Hematopoietic multipotent progenitor cell treated with erythropoietin and hydrocortisone succinate and interleukin-3 and kit ligand, for 6 days (in vitro differentiated cells): Measurements from ENCODE around the gene LAMA5.
"Not testable (repeated sequence)": the region's sequence is repeated elsewhere in the genome, so short reads cannot be mapped to it uniquely, and the experiment has no call there.

Experiments used
- DNase-seq: peaks from one replicate; pipeline ENCODE4 v3.0.0-alpha.2; 2015

LAMA5 gene

DNA sequence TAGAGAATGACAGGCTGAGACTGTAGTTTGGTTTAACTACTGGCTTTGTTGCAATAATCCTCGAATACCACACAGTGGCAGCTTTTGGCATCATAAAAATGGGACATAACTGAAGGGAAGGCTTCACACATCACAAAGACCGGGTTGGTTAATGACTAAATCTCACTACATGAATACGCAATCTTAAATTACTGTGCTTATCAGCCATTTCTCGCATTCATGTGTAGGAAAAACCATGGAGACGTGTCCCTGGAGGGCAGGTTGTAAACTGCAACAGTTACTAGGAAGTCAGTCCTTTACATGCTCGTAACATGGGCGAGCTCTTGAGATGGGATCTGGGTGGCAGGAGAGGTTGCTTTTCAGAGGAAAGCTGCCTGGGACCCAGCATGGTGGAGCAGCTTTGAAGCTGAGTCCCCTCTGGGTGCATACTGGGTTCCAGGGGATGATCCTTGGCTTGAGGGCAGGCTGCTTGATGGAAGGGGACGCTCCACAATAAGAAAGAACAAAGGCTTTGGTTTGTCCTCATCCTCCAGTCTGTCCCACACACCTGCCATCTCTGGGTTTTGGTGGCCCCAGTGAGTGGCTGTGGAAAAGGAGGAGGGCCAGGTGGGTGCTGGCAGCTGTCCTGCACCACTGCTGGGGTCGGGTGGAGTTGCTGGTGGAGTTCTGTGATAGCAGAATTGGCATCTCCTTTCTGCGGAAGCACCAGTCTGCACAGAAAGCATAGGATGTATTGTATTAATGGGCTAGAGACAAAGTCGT lies 21.9 kb upstream of the LAMA5 start:
- DNase-seq, result peak; percentile 53

DNA sequence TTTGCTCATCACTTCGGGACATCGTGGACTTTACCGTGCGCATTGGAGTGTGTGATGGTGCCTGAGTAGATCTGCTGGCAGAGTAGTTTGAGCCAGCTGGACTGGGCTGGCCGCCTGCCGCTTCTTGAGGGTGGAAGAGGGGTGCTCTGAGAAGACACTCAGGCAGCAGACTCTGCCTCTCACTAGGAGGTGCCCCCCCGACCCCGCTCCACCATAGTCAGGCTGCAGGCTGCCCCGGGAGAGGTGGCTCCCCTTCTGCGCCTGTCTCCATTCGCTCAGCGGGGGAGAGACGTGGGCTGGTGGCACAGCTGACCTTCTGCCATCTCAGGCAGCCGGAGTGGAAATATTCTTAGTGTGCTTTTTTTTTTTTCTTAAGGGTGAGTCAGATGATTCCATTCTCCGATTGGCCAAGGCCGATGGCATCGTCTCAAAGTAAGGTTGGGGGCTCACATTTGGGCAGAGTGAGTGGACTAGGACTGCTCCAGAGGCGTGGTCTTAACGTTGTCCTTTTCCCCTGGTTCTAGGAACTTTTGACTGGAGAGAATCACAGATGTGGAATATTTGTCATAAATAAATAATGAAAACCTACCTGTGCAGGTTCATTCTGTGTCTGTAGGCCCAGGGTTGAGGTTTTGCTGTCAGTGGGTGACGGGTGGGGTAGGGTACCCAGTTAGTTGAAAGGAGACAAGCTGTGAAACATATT lies 21.0 kb upstream of the LAMA5 start:
- no peak for DNase-seq

DNA sequence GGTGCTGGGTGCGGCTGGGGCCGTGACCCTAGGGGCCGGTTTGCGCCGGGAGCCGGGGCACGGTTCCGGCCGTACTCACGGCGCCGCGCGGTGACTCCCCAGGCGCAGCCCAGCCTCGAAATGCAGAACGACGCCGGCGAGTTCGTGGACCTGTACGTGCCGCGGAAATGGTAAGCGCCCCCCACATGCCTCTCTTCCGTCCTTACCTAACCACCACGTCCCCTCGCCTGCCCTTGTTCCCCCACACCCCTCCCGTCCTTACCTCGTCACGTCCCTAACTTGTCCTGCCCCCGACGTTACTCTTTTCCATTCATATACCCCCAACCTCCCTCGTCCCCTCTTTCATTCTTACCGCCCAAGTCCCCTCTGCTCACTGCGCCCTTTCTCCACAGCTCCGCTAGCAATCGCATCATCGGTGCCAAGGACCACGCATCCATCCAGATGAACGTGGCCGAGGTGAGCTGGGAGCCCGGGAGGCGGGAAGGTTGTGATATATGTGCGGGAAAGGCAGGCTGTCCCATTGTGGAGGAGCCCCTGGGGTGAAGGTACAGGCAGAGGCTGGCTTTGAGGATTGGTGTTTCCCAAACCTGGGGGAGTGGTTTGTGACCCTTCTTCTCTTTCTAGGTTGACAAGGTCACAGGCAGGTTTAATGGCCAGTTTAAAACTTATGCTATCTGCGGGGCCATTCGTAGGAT lies 20.3 kb upstream of the LAMA5 start:
- DNase-seq, result peak; percentile 26

DNA sequence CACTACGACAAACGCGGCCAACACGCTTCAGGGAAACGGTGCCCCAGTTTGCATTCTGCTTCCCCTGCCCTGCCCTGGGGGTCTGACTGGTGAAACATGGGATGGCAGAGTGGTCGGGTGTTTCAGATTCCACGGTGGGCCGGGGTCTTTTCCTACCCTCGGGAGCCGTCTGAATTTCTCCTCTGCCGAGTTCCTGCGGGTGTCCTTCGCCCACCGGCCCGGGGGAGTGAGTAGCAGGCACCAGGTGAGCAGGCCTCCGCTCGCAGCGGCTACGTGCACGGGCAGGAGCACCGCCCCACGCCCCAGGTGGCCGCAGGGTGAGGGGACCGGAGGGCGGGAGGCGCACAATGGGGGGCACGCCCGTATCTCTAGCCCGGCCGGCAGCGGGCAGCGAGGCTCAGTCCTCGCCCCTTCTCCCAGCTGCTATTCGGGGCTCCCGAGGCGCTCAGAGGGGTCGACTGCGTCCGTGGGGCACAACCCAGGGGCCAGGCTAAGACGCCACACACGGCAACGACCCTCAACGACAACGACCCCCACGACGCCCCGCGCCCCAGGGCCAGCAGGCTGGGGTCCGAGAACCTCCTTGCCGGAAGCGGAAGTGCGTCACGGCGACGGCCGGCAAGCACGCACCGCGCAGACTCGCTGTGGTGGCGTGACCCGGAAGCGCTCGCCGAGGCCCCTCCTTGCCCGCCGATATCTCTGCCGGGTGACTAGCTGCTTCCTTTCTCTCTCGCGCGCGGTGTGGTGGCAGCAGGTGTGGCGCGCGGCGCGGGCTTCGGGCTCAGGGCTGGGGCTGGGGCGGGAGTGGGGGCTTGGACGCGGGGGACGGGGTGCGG lies 19.5 kb upstream of the LAMA5 start, which contains the start of gene RPS21:
Gene RPS21, plus strand, starts transcription at position 721 of the 836 bp plus-strand sequence. CDS start 236 bp downstream, outside the sequence.
- peak; percentile 97 for DNase-seq

DNA sequence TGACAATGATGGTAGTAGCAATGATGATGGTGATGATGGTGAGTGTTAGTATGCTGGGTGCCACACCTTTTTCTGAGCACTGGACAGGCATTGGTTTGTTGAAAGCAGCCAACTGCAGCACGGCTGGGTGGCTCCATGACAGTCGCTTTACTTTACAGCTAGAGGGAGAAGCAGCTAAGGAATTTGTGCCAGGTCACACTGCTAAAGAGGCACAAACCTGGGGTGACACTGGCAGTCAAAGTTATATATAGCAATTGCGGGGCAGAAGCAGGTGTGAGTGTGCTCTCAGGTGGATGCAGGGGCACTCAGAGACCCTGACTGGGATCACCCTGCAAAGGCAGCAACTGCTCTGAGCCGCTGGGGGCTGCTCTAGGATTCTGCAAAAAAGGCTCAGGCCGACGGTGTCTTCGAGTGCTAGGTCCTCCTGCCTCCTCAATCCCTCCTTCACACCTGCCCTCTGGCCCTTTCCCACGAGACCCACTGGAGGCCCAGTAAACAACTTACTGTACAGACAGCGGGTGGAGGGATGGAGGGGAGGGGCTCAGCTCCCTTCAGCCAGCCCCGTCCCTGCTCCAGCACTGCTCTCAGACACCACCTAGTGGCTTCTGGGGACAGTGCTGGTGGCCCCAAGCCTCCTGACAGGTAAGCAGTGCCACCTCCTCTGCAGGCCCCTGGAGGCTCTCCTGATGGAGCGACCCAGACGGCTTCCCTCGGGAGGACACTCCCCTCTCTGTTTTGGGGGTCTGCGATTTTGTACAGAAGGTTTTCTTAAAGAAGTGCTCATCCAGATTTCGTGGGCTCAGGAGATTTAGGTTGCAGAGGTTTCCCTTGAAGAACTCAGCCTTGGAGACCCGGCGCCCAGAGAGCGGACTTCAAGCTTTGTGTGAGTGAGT lies 15.4 kb upstream of the LAMA5 start:
- peak; percentile 89 for DNase-seq

DNA sequence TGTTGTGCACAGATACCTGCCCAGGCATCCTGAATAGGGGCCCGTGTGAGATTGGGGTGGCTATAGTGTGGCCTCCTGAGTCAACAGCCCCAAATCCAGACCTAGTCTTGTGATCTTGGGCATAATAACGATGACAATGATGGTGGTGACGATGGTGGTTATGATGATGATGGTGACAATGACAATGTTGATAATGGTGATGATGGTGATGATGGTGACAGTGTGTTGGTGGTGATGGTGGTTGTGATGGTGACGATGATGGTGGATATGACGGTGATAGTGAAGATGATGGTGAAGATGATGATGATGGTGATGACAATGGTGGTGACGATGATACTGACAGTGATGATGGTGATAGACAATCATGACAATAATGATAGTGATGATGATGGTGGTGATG lies 14.7 kb upstream of the LAMA5 start:
- DNase-seq, result no peak

DNA sequence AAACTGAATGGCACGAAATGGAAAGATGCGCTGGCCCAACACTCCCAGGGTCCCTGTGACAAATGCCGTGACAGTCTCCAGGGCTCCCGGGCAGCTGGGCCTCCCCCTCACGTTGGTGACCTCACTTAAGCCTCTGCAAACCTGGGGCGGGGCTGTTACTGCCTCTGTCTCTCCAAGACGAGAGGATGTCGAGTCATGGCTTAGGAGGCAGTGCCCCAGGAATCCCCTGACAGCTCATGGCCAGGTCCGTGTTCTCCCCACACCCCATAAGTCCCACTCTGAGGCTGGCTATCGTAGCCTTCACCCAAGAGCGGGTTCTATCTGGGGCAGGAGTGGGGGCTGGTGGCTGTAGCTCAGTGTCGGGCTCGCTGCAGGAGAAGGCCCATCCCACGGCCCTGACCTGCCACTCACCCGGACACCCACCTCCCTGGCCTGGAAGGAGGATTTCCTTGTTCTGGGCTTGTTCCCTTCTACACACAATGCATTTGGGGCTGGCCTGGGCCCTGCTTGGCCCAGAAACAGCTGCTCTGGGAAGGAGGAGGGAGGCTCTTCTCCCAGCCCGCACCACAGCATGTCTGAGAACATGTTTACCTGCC lies 14.2 kb upstream of the LAMA5 start:
- peak; percentile 62 for DNase-seq

DNA sequence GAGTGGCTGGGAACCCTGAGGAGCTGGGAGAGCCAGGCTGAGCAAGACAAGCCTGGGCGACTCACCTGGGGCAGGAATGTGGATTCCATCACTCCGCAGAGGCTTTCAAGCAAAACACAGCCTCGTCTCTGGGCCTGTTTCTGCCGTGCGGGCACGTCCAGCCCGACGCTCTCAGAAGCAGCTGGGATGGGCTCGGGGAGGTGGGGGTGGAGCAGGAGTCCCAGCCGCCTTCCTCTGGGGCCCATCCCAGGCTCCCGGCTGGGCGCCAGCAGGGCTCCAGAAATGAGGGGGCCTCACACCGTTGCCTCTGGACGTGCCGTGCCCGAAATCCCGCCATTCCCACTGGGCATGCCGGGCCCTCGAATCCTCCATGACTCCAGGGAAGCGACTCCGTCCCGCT lies 11.1 kb upstream of the LAMA5 start:
- no peak for DNase-seq

DNA sequence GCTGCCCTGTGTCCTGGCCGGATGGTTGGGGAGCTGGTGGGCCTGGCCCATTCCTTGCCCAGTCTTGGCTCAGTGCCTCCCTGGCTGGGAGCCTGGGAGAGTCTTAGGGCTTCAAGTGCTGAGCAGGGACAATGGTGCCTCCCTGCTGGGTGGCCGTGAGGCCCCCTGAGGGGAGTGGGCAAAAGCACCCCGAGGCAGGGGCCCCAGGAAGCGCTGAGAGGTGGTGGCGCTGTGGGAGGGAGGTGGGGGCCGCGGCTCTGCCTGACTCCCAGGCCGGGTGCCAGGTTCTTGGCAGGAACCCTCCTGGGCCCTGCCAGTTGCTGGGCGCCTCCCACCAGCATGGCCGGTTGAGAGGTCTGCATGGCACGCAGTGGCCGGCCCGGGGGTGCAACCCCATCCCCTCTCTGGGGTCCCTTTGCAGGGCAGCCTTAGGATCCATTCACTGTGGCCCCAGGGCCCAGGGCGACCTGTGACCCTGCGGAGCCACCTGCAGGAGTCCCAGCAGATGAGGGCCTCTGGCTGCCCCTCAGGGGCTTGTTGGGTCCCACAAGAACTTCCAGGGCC lies 10.6 kb upstream of the LAMA5 start:
- DNase-seq, result no peak

DNA sequence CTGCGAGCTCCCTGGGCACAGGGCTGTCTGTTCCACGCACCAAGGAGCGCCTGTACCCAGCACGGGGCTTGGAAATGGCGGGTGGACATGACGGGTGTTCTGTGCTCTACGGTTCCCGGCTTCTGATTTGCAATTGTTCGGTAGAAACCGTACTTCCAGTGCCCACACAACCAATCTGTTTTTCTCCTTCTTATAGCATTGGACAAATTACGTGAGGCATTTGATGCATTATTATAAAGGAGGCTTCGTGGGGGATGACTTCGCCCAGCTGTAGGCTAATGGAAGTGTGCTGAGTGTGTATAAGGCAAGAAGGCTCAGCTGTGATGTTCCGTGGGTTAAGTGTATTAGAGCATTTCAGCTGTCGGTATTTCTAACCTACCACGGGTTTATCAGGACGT lies 10.0 kb upstream of the LAMA5 start:
- no peak for DNase-seq

DNA sequence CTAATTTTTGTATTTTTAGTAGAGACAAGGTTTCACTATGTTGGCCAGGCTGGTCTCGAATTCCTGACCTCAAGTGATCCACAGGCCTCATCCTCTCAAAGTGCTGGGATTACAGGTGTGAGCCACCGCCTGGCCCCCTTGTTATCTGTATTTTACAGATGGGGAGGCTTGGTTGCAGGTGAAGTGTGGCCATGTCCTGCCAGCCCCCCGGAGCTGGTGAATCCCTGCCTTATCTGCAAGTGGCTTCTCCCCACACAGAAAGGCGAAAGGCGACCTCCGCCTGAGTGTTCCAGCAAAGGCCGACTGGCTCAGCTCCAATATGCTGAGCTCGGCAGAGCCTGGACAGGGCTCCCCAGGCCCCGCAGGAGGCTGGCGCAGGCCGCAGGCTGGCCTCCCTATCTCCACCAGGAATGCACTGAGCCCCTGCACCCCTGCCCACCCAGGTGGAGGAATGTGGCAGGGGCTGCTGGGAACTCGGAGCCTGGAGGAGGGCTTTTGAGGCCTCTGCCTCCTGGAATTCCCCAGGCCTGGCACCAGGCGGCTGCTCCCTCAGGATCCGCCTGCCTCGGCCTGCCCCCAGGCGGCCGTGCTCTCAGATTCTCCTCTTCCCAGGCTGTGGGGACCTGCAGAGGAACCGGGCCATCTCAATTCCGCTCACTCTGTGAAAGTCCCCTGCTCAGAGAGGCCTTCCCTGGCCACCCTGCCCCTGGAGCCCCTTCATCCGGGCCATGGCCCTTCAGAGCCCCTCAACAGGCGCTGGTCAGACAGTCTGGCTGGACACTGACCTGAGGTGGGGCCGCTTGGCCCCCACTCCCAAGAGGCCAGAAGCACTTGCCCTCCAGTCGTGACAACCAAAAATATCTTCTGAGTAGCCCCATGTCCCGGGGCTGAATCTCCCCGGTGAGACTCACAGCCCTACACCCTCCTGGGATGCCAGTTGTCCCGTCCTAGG lies 9.3 kb upstream of the LAMA5 start:
- no peak for DNase-seq

DNA sequence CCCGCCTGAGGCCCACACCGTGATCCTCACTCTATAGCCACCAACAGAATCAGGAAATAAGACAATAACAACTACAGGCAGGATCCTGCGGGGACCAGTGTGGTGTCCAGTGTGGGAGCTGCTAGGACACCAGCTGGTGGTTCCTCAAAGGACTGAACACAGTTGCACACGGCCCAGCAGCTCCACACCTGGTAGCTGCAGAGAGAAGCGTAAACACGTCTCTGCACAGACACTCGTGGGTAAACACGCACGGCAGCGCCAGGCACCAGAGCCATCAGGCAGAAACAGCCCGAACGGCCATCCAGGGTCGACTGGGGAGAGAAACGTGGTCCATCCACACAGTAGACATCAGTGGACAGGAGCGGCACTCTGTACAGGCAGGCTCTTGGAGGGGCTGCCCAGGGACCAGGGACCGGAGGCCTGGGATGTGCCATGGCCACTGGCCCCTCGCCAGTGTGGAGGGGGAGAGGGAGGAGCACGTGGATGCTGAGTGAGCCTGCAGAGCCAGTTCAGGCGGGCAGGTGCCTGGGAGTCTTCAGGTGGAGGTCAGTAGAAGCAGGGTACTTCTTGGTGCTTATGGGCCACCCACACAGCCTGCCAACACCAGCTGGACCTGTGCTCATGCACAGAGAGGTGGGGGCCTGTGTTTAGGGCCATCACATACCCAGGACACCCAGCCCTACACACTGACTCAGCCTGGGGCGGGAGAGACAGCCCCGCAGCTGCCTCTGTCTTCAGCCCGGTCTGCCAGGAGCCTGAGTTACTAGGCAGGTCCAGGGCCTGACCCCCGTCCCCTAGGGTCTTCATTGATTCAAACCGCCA lies 7.4 kb upstream of the LAMA5 start:
- DNase-seq, result no peak

DNA sequence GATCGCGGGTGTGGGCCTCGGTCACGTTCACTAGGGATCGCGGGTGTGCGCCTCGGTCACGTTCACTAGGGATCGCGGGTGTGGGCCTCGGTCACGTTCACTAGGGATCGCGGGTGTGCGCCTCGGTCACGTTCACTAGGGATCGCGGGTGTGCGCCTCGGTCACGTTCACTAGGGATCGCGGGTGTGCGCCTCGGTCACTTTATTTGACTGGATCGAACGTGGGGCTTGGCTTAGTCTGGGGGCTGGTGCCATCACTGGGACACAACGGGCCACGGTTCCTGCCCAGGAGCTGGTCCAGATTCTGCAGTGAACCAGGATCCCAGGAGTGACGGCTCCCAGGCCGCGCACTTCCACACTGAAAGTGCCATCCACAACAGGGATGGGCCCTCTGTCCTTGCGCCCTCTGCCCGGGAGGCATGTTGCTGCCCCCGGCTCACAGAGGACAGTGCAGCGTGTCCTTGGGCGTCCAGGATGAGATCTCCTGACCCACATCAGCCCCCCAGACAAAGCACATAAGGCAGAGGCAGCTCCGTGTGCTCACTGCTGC lies 6.6 kb upstream of the LAMA5 start:
- DNase-seq, result not testable (repeated sequence)

DNA sequence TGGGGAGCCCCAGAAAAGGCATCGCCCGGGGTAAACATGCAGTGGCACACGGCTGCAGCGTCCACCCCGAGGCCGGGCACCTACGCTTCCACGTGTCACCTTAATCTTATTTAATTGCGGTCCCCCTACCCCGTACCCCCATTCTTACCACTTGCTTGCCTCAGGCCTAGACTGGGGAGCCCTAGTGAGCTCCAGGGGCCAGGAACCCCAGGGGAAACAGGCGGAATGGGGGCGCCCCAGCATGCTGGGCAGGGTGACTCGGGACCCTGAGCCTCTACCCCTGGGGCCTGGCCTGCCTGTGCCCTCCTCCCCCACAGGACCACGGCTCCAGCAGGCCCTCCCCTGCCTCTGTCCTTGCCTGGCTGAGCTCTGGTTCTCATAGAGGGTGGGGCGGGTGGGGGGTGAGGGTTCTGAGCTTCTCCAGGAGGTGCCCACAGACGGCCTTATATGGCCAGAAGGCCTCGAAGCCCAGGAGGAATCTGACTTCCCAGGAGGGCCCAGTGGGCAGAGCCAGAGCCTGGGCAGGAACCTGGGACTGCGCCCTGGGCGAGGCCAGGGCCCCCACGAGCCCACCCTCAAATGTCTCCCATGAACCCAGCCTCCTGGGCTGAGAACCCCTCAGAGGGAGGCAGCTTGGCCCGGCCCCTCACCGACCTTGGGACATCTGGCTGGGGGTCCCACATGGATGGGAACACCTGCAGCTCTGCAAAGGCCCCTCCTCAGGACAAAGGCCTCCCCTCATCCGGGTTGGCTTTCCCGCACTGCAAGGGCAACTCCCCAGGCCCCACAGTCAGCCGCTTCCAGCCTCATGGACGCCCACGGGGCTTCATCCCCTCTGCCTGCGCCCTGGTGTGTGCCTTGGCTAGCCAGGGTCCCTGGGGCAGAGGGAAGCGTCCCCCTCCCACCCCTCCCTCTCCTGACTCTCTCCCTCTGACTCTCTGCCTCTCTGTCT lies 5.2 kb upstream of the LAMA5 start:
- no peak for DNase-seq

DNA sequence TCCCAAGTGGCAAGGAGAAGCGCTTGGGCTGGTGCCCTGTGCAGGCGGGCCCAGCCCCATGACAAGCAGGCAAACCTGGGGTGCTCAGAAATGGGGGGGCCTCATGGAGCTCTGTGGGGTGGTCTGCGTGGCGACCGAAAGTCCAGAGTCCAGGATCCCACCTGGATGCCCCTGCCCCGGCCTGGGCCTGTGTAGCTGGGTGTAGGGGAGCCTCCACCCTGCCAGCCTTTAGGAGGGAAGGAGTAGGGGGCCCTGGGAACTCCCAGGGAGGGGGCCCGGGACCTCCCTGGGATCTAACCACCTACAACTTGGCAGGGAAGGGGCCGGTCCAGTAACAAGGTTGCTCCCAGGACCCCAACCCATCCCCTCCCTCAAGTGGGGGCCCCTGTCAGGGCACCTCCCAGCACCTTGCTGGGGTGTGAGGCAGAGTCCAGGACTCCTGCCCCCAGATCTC lies 4.5 kb upstream of the LAMA5 start:
- no peak for DNase-seq

DNA sequence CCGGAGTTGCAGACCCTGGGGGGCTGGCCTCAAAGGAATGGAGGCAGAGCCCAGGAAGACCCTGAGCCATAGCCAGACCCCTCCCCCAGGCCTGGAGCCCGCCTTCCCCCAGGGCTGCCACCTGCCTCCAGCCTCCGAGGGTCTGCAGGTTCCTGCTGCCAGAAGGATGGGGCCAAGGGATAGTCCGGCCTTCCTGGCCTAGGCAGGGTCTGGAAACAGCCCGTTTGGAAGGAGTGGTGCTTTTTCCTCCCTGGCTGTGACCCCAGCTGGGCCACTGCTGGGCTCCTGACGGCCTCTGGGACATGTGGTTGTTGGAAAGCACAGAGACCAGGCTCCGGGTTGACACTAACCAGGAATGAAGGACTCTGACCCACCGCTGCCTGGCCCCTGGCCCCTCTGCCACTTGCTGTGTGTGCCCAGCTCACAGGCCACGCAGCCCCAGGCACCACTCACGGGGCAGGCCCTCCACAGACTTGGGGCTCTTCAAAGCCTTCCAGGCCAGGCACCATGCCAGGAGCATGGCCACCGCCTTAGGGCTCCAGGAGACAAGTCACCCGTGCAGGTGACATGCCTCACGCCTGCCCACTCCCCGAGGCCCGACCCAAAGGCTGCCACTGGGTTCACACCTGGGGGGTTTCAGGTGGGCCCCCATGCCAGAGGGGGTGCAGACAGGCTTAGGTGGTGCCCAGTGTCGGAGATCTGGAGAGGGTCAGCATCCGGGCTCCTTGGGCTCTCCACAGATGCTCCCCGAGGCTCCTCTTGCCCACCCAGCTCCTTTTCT lies 3.9 kb upstream of the LAMA5 start:
- DNase-seq, result no peak
